Stimulated activated naive CD8-positive, alpha-beta T cell treated with anti-CD3 and anti-CD28 coated beads, Interleukin-15, amount 100 ng/mL, for 72 hours (primary cell): Measurements from ENCODE around the gene PXK.
A peak's percentile ranks its signal among the peaks of the same experiment; 100 is the strongest.
"Not testable (repeated sequence)": the region's sequence is repeated elsewhere in the genome, so short reads cannot be mapped to it uniquely, and the experiment has no call there.

ENCODE experiments used
- ATAC-seq: fragments of 150-1000 bp; cut with Tn5 transposase; 2 replicates; pipeline ENCODE4 v1.10.0; 2021; ENCODE audit warnings: mild to moderate bottlenecking, moderate library complexity
- DNase-seq, 2 donors: peaks; one replicate each; pipeline ENCODE4 v3.0.0; 2021 to 2022
- H3K27ac Mint-ChIP-seq, 2 donors: one replicate each; pipeline ENCODE4 v1.8.0; 2022; ENCODE audit warnings: mild to moderate bottlenecking in 2 of 2, mixed read lengths in 2 of 2, moderate library complexity in 2 of 2
- H3K27me3 Mint-ChIP-seq: one replicate; pipeline ENCODE4 v1.8.0; 2022; ENCODE audit warnings: mixed read lengths
- H3K4me1 Mint-ChIP-seq: one replicate; pipeline ENCODE4 v1.8.0; 2022; ENCODE audit warnings: mild to moderate bottlenecking, mixed read lengths
- H3K4me3 Mint-ChIP-seq, 2 donors: one replicate each; pipeline ENCODE4 v1.8.0; 2022; ENCODE audit warnings: mild to moderate bottlenecking in 2 of 2, mixed read lengths in 2 of 2, moderate library complexity in 1 of 2
- H3K9me3 Mint-ChIP-seq, 2 donors: one replicate each; pipeline ENCODE4 v1.8.0; 2022; ENCODE audit warnings: mixed read lengths in 2 of 2

The PXK gene

DNA sequence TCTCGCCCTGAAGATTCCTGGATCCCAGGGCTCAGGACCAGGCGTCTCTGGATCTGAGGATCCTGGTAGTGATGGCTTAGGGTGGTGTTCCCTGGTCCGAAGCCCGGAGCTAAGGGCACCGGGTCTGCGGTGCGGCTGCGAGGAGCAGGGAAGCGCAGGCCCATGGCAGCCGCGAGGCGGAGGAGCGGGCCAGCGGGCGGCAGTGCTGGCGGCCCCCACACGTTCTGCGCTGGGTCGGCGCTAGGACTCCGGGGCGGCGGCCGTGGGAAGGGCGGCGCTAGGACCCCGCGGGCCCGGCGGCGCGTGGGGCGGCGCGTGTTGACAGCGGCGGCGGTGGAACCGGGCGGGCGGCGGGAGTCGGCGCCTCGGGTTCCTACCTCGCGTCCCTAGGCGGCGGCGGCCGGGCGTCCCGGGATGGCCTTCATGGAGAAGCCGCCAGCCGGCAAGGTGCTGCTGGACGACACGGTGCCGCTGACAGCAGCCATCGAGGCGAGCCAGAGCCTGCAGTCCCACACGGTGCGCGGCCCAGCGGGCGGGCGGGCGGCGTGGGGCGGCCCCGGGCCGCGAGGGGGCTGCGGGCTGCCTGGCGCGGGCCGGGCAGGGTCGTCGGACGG is at the start of gene PXK:
Gene PXK (plus strand): TSS at position 318 of the 614 bp plus-strand sequence. CDS start 97 bp downstream, at position 415.
- Mint-ChIP-seq H3K9me3 (no peaks in the 10 kb centered on the region), H3K27ac (peak within 1 kb of the TSS; percentile 90 to 94), H3K4me1 (peaks cover 46% of the 10 kb centered on the region), H3K27me3 (no peaks in the 10 kb centered on the region), H3K4me3 (peak within 1 kb of the TSS; percentile 97 to 99)
- ATAC-seq = peak; percentile 94
- peak; percentile 84 to 88 for DNase-seq

- Mint-ChIP-seq H3K4me3 (no peak overlapping the region), H3K27ac (no peak overlapping the region), H3K4me1 (no peaks in the 10 kb centered on the region), H3K9me3 (no peaks in the 10 kb centered on the region), H3K27me3 (no peaks in the 10 kb centered on the region)
- DNase-seq (no peak), ATAC-seq (no peak)
These were observed 47.4 kb upstream of the PXK start for GRCh38 chr3:58285334-58285733.

DNA sequence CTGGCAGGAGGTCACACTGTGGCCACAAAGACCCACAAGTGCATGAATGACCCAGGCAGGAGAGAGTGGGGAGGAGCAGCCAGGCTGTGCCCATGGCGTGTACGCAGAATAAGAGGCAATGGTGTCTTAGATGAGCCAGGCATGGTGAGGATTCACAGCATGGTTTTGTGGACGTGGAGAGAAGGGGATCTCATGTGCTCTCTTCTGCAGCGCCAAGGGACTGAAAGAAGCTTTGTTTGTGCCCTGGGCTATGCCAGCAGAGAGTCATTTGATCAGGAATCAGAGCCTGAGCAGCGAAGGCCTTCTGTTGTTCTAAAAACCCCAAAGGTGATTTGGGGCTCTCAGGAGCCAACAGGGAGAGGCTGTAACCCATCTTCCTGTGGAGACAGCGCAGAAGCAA is 45.3 kb upstream of the PXK start:
- Mint-ChIP-seq H3K4me1 (no peaks in the 10 kb centered on the region), H3K9me3 (no peaks in the 10 kb centered on the region), H3K27me3 (no peaks in the 10 kb centered on the region), H3K27ac (no peak overlapping the region), H3K4me3 (no peak overlapping the region)
- DNase-seq (no peak), ATAC-seq (no peak)

- no peaks in the 10 kb centered on the region for H3K27me3 Mint-ChIP-seq
- no peak overlapping the region for H3K4me3 Mint-ChIP-seq
- DNase-seq = no peak
- H3K4me1 Mint-ChIP-seq = no peaks in the 10 kb centered on the region
- no peaks in the 10 kb centered on the region for H3K9me3 Mint-ChIP-seq
- ATAC-seq = no peak
- H3K27ac Mint-ChIP-seq = peak overlapping the region in 1 of 2 donors; percentile 43
These were observed 44.5 kb upstream of the PXK start for GRCh38 chr3:58288011-58288728.

DNA sequence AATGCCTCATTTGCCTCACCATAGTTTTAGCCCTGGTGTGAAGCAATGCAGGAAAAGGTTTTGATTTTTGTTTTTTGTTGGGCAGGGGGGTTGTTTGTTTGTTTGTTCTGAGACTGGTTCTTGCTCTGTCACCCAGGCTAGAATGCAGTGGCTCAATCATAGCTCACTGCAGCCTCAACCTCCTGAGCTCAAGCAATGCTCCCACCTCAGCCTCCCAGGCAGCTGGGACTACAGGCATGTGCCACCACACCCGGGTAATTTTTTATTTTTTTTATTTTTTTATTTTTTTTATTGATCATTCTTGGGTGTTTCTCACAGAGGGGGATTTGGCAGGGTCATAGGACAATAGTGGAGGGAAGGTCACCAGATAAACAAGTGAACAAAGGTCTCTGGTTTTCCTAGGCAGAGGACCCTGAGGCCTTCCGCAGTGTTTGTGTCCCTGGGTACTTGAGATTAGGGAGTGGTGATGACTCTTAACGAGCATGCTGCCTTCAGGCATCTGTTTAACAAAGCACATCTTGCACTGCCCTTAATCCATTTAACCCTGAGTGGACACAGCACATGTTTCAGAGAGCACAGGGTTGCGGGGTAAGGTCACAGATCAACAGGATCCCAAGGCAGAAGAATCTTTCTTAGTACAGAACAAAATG is 43.6 kb upstream of the PXK start:
- not testable (repeated sequence) for ATAC-seq, DNase-seq, H3K27ac Mint-ChIP-seq, H3K4me1 Mint-ChIP-seq, H3K4me3 Mint-ChIP-seq, H3K27me3 Mint-ChIP-seq, H3K9me3 Mint-ChIP-seq

GRCh38 chr3:58290446-58290845 is 42.2 kb upstream of the PXK start:
- not testable (repeated sequence) for H3K27me3 Mint-ChIP-seq, H3K4me1 Mint-ChIP-seq, H3K27ac Mint-ChIP-seq, H3K4me3 Mint-ChIP-seq, ATAC-seq, DNase-seq, H3K9me3 Mint-ChIP-seq

DNA sequence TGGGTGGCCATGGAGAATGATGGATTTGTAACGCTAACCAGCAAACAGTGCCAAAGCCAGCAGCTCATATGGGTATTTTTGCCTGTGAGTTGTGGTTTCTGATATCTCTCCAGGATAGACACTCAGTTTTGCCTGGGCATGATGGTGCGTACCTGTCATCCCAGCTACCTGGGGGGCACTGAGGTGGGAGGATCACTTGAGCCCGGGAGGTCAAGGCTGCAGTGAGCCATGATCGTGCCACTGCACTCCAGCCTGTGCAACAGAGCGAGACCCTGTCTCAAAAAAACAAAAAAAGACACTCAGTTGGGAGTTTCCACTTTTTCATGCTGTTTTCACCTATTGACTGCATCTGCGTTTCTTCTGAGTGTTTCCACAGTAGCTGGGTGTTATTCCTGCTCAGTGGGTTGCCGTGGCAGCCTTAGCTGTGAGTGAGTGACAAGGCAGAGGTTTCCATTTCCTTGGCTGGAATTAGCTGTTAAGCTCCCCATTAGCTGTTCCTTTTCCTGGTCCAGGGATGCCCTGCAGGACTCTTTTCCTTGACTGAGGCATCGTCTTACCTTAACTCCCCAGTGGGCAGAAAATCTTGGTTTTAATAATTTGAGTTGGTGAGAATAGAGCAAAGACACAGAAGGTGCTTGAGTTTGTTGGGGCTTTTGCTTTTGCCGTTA is 40.9 kb upstream of the PXK start:
- DNase-seq (no peak), ATAC-seq (no peak)
- no peaks in the 10 kb centered on the region for H3K27me3 Mint-ChIP-seq
- no peak overlapping the region for H3K27ac Mint-ChIP-seq
- H3K4me3 Mint-ChIP-seq = no peak overlapping the region
- H3K4me1 Mint-ChIP-seq = no peaks in the 10 kb centered on the region
- no peaks in the 10 kb centered on the region for H3K9me3 Mint-ChIP-seq

DNA sequence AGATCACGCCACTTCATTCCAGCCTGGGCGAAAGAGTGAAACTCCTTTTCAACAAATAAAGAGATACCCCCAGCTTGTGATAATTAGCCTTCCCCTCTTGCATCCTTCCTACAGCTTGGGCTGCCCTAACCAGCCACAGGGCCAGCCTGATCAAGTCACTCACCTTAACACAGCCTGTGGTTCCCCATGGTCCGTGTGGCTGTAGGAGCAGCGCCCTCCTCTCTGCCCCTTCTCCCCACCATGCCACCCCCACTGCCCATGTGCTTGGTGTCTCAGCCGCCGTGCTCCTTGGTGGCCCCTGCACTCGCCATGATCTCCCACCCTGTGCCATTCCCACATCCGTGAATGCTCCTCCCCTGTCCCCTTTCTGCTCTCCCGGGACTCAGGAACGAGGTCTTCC is 39.8 kb upstream of the PXK start:
- no peak overlapping the region for H3K4me3 Mint-ChIP-seq
- H3K9me3 Mint-ChIP-seq = no peaks in the 10 kb centered on the region
- no peaks in the 10 kb centered on the region for H3K4me1 Mint-ChIP-seq
- ATAC-seq (no peak), DNase-seq (no peak)
- peaks cover under 1% of the 10 kb centered on the region for H3K27me3 Mint-ChIP-seq
- no peak overlapping the region for H3K27ac Mint-ChIP-seq

DNA sequence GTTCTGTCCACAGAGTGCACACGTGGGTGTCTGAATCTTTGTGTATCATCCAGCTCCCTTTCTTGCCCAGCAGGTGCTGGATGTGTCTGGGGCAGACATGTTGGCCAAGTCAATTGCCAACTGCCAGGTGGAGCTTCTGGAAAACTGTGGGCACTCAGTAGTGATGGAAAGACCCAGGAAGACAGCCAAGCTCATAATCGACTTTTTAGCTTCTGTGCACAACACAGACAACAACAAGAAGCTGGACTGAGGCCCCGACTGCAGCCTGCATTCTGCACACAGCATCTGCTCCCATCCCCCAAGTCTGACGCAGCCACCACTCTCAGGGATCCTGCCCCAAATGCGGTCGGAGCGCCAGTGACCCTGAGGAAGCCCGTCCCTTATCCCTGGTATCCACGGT is 39.2 kb upstream of the PXK start:
- no peak overlapping the region for H3K4me3 Mint-ChIP-seq
- DNase-seq = no peak
- no peaks in the 10 kb centered on the region for H3K9me3 Mint-ChIP-seq
- no peaks in the 10 kb centered on the region for H3K4me1 Mint-ChIP-seq
- no peak for ATAC-seq
- H3K27ac Mint-ChIP-seq = no peak overlapping the region
- peaks cover 7% of the 10 kb centered on the region for H3K27me3 Mint-ChIP-seq

DNA sequence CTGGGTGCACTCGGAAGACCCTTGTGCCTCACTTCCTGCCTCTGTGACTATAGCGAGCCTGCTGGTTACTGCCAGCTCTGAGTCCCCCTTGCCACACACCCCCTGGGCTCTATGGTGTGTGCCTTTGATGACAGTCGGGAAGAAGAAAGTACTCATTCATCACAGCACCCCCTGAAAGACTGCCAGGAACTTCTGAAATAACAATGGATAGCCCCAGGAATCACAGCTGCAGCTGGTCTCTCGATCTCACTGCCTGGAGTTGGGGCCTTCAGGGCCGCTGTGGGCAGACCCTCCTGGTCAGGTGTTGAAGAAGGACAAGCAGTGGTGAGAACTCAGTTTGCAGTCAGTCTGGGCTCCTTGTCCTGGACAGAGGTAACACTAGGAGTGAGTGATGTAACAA is 36.4 kb upstream of the PXK start:
- DNase-seq = no peak
- Mint-ChIP-seq H3K9me3 (peaks cover 0 to 2% of the 10 kb centered on the region in 2 donors), H3K27me3 (peaks cover 28% of the 10 kb centered on the region), H3K27ac (no peak overlapping the region), H3K4me3 (no peak overlapping the region), H3K4me1 (no peaks in the 10 kb centered on the region)
- ATAC-seq = no peak

DNA sequence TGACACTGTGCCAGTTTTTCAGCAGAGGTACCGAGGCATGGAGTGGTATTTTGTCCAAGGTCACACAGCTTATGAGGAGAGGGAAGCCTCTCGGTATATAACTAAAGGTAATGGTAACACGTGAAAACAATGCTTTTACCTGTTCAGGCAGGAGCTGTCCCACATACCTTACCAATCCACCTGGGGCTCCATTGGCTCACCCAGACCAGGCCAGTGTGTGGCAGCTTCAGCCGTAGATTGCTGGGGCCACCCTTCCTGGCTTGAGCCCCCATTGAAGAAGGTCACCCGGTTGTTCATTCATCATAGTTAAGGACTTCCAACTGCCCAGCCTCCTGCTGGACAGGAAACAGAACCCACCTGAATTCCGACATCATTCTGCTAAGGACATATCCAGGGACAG is 35.8 kb upstream of the PXK start:
- Mint-ChIP-seq H3K27me3 (peaks cover 34% of the 10 kb centered on the region), H3K9me3 (peaks cover 0 to 7% of the 10 kb centered on the region in 2 donors), H3K4me3 (no peak overlapping the region), H3K27ac (no peak overlapping the region), H3K4me1 (no peaks in the 10 kb centered on the region)
- DNase-seq (no peak), ATAC-seq (no peak)

DNA sequence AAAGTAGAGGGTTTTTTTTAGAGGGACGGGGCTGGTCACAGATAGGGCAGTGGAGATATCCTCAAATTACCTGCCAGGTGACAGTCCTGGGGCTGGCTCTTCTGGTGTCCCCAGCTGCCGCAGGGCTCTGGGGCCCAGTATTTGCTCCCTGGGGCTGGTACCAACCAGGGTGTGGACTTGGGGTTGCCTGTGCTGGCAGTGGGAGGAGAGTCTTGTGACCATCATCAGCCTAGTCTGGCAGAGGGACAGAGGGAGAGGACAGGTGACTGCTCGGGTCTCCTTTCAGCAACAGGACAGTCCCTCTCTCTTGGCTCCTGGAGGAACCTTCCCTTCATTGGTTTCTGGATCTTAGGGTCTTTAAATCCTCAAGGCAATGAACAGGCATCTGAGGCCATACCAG is 34.5 kb upstream of the PXK start:
- DNase-seq = no peak
- Mint-ChIP-seq H3K27me3 (peaks cover 44% of the 10 kb centered on the region), H3K27ac (no peak overlapping the region)

DNA sequence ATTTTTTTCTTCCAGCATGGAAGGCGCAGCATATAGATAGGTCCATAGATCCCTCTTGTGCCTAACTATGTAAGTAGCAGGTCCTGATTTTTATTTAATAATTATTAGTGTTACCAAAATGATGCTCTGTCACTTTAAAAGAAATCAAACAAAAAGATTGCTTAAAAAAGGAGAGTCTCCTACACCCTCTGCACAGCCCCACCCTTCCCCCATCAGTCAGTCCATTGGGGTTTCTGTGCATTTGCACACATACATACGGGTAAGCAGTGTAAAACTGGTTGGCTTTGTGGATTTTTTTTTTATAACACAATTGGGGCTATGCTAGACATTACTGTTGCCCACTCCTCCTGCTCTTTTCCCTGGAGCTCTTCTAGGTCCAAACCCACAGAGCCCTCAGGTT is 33.6 kb upstream of the PXK start:
- Mint-ChIP-seq H3K27ac (no peak overlapping the region), H3K9me3 (peaks cover 0 to 7% of the 10 kb centered on the region in 2 donors), H3K4me3 (no peak overlapping the region), H3K27me3 (peaks cover 44% of the 10 kb centered on the region), H3K4me1 (no peaks in the 10 kb centered on the region)
- ATAC-seq (no peak), DNase-seq (no peak)

More for the DNA sequence above, 34.5 kb upstream of the PXK start:
- H3K4me1 Mint-ChIP-seq = no peaks in the 10 kb centered on the region
- ATAC-seq = no peak
- peaks cover 0 to 7% of the 10 kb centered on the region in 2 donors for H3K9me3 Mint-ChIP-seq
- H3K4me3 Mint-ChIP-seq = no peak overlapping the region

GRCh38 chr3:58299839-58300516 is 32.7 kb upstream of the PXK start:
- peaks cover 44% of the 10 kb centered on the region for H3K27me3 Mint-ChIP-seq
- no peak for DNase-seq
- H3K27ac Mint-ChIP-seq = no peak overlapping the region
- no peaks in the 10 kb centered on the region for H3K4me1 Mint-ChIP-seq
- H3K9me3 Mint-ChIP-seq = peaks cover 0 to 7% of the 10 kb centered on the region in 2 donors
- ATAC-seq = no peak
- no peak overlapping the region for H3K4me3 Mint-ChIP-seq
